ENCODE results near the gene ABR.

DNA sequence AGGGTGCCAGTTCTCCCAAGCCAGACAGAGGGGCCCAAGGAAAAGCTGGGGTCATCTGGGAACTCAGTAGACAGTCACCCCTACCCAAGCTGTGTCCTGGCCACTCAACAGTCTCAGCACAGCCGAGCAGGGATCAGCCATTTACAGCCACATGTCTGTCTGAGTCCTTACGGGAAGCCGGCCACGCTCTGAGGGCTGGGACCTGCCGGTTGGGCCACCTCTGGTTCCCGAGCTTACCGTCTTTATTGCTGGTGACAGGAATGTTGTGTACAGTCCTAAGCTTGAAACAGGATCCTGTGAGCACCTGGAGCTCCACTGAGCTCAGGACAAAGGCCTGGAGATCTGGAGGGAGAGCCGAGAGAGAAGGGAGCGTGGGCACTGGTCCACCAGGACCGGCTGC, 123.0 kb downstream of the ABR start:
- TF ChIP-seq, protein P1, sequence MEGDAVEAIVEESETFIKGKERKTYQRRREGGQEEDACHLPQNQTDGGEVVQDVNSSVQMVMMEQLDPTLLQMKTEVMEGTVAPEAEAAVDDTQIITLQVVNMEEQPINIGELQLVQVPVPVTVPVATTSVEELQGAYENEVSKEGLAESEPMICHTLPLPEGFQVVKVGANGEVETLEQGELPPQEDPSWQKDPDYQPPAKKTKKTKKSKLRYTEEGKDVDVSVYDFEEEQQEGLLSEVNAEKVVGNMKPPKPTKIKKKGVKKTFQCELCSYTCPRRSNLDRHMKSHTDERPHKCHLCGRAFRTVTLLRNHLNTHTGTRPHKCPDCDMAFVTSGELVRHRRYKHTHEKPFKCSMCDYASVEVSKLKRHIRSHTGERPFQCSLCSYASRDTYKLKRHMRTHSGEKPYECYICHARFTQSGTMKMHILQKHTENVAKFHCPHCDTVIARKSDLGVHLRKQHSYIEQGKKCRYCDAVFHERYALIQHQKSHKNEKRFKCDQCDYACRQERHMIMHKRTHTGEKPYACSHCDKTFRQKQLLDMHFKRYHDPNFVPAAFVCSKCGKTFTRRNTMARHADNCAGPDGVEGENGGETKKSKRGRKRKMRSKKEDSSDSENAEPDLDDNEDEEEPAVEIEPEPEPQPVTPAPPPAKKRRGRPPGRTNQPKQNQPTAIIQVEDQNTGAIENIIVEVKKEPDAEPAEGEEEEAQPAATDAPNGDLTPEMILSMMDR (IDR thresholded peaks at IDR 0.05; ENCODE audit: control extremely low read depth in 1 of 3, insufficient read depth in 1 of 3, low read depth in 1 of 3, low read length in 3 of 3), result no peak
- TF ChIP-seq ASH2L (IDR thresholded peaks at IDR 0.05; ENCODE audit: low read length), result no peak
